Vagina (tissue), 2 donors: Measurements from ENCODE around the gene DNASE1L1.

Experiments used
- POLR2A ChIP-seq, 2 donors: fragments of 450-650 bp; IDR thresholded peaks; one replicate each; pipeline ENCODE4 v1.6.1; 2017; ENCODE audit warnings: antibody characterized with exemption in 2 of 2, mild to moderate bottlenecking in 2 of 2, moderate library complexity in 2 of 2
- POLR2AphosphoS5 ChIP-seq, 2 donors: sonication (generic); formaldehyde crosslinking; IDR thresholded peaks; one replicate each; pipeline ENCODE4 v1.9.0; 2017; ENCODE audit warnings: antibody characterized with exemption in 2 of 2, mild to moderate bottlenecking in 2 of 2, low read depth in 1 of 2; ENCODE audit not compliant: insufficient read depth in 1 of 2
- TF ChIP-seq, protein P1 (sequence below), 3 experiments: fragments of 450-650 bp in 2 of 3; fragments of 200-600 bp in 1 of 3; sonication (generic) in 1 of 3; IDR thresholded peaks; one replicate each; pipeline ENCODE4 v1.5.1; 2017 to 2019; ENCODE audit warnings: antibody characterized with exemption in 3 of 3, mild to moderate bottlenecking in 2 of 3, moderate library complexity in 2 of 3

DNA sequence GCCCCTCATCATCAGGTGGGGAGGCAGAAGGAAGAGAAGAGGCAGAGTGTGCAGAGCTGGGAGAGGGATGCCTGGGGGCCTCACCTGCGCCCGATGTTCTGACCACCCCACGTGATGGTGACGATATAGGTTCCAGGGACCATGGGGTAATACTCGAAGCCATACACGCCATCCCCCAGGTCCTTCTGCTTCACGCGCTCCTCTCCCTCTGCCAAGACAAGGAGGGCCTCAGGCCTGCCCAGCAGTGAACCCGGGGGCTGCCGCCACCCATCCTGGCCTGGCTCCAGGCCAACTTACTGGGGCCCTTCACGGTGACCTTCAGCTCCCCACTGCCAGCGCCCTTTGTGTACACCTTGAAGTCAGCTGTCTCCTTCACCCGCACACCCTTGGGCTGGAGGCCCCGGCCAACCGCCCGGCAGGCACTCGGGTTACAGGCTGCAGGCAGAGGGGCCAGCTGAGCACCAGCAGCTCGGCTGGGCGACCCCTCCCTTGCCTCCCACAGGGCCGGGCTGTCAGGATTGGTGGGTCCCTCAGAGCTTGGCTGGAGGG lies 43.9 kb downstream of the DNASE1L1 start:
- TF ChIP-seq, protein P1, sequence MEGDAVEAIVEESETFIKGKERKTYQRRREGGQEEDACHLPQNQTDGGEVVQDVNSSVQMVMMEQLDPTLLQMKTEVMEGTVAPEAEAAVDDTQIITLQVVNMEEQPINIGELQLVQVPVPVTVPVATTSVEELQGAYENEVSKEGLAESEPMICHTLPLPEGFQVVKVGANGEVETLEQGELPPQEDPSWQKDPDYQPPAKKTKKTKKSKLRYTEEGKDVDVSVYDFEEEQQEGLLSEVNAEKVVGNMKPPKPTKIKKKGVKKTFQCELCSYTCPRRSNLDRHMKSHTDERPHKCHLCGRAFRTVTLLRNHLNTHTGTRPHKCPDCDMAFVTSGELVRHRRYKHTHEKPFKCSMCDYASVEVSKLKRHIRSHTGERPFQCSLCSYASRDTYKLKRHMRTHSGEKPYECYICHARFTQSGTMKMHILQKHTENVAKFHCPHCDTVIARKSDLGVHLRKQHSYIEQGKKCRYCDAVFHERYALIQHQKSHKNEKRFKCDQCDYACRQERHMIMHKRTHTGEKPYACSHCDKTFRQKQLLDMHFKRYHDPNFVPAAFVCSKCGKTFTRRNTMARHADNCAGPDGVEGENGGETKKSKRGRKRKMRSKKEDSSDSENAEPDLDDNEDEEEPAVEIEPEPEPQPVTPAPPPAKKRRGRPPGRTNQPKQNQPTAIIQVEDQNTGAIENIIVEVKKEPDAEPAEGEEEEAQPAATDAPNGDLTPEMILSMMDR (IDR thresholded peaks at IDR 0.05): no peak
- TF ChIP-seq POLR2A (IDR thresholded peaks at IDR 0.05): no peak
- no peak for TF ChIP-seq POLR2AphosphoS5 (IDR thresholded peaks at IDR 0.05; ENCODE audit: insufficient read depth in 1 of 2, low read depth in 1 of 2)
